CD4-positive, CD25-positive, alpha-beta regulatory T cell (primary cell): ENCODE results near the gene SEC61A2. TPM values are rescaled to one million over a fixed set of nuclear protein-coding genes. Genes with fewer than 3 reads are reported as not detected.

Source experiments
- ATAC-seq, 2 donors: fragments of 150-1000 bp; cut with Tn5 transposase; one replicate each; pipeline ENCODE4 v1.10.0; 2021; ENCODE audit warnings: low read depth in 2 of 2, moderate number of reproducible peaks in 2 of 2, moderate library complexity in 1 of 2
- DNase-seq, 3 donors: peaks; one replicate each; pipeline versions ENCODE4 v3.0.0 to v3.0.0-alpha.2; 2012 to 2022; ENCODE audit warnings: mixed read lengths in 1 of 3
- H3K27ac ChIP-seq: one replicate; pipeline ENCODE4 v1.7.0; 2013; ENCODE audit warnings: mild to moderate bottlenecking, low read length; ENCODE audit not compliant: insufficient read depth, poor library complexity, severe bottlenecking
- H3K27me3 ChIP-seq: one replicate; pipeline ENCODE4 v1.7.0; 2013; ENCODE audit warnings: low read length; ENCODE audit not compliant: control insufficient read depth, insufficient read depth
- H3K36me3 ChIP-seq: one replicate; pipeline ENCODE4 v1.7.0; 2013; ENCODE audit warnings: mild to moderate bottlenecking, low read length, moderate library complexity; ENCODE audit not compliant: control insufficient read depth, insufficient read depth
- H3K4me1 ChIP-seq: 2 replicates; pipeline ENCODE4 v1.7.0; 2013; ENCODE audit warnings: mild to moderate bottlenecking, low read length; ENCODE audit not compliant: insufficient read depth, control insufficient read depth, poor library complexity, severe bottlenecking
- H3K4me3 ChIP-seq: one replicate; pipeline ENCODE4 v1.7.0; 2013; ENCODE audit warnings: low read depth, mild to moderate bottlenecking, low read length, moderate library complexity
- H3K9me3 ChIP-seq, 2 experiments: 1 replicate in 1 of 2; 2 replicates in 1 of 2; pipeline ENCODE4 v1.7.0; 2013; ENCODE audit warnings: low read length in 2 of 2, mild to moderate bottlenecking in 1 of 2, moderate library complexity in 1 of 2; ENCODE audit not compliant: control insufficient read depth in 2 of 2
- H3K27ac Mint-ChIP-seq, 3 donors: one replicate each; pipeline ENCODE4 v1.8.0; 2020 to 2022; ENCODE audit warnings: mild to moderate bottlenecking in 3 of 3, mixed read lengths in 3 of 3, moderate library complexity in 2 of 3
- H3K27me3 Mint-ChIP-seq: one replicate; pipeline ENCODE4 v1.8.0; 2022; ENCODE audit warnings: mild to moderate bottlenecking, mixed read lengths
- H3K36me3 Mint-ChIP-seq: one replicate; pipeline ENCODE4 v1.8.0; 2020; ENCODE audit warnings: mixed read lengths
- H3K4me1 Mint-ChIP-seq, 4 donors: one replicate each; pipeline ENCODE4 v1.8.0; 2020 to 2022; ENCODE audit warnings: mixed read lengths in 4 of 4, mild to moderate bottlenecking in 1 of 4
- H3K4me3 Mint-ChIP-seq, 4 donors: one replicate each; pipeline ENCODE4 v1.8.0; 2020 to 2022; ENCODE audit warnings: mild to moderate bottlenecking in 4 of 4, mixed read lengths in 4 of 4, moderate library complexity in 3 of 4
- H3K9me3 Mint-ChIP-seq, 7 donors: one replicate each; pipeline ENCODE4 v1.8.0; 2020 to 2022; ENCODE audit warnings: mixed read lengths in 7 of 7, mild to moderate bottlenecking in 3 of 7, moderate library complexity in 2 of 7
- polyA plus RNA-seq, 4 donors: library from polyadenylated mRNA; unstranded; fragments of 300-500 nt; fragmentation: Illumina TruSeq; gene quantifications; one replicate each; pipeline ENCODE4 v1.2.3, GENCODE V29; 2021
- total RNA-seq: library from RNA; stranded (reverse); gene quantifications from one replicate; pipeline ENCODE4 v1.2.3, GENCODE V29; 2022

Gene SEC61A2
- total and polyA plus RNA-seq, 5 donors from 2014 or later = 1.6 to 25.2 (median 3.1) TPM

GRCh38 chr10:12135631-12136030 lies 6.2 kb downstream of the SEC61A2 start:
- H3K27ac ChIP-seq = no peak overlapping the region

GRCh38 chr10:12140038-12140437 lies 10.6 kb downstream of the SEC61A2 start:
- no peak for ATAC-seq
- Histone ChIP-seq H3K36me3 (peaks cover 48% of the 10 kb centered on the region), H3K4me3 (no peak overlapping the region), H3K27me3 (no peaks in the 10 kb centered on the region), H3K4me1 (no peaks in the 10 kb centered on the region), H3K27ac (no peak overlapping the region), H3K9me3 (no peaks in the 10 kb centered on the region)
- Mint-ChIP-seq H3K36me3 (peaks cover 42% of the 10 kb centered on the region), H3K9me3 (peaks cover 0 to 2% (median 0%) of the 10 kb centered on the region in 7 donors), H3K4me3 (no peak overlapping the region), H3K27ac (peak overlapping the region in 1 of 3 donors; percentile 43), H3K4me1 (peaks cover 0 to 6% (median 0%) of the 10 kb centered on the region in 4 donors), H3K27me3 (no peaks in the 10 kb centered on the region)
- DNase-seq = no peak

More at GRCh38 chr10:12135631-12136030, 6.2 kb downstream of the SEC61A2 start:
- Histone ChIP-seq H3K4me1 (peaks cover 2% of the 10 kb centered on the region), H3K9me3 (no peaks in the 10 kb centered on the region), H3K4me3 (no peak overlapping the region), H3K36me3 (peaks cover 27% of the 10 kb centered on the region), H3K27me3 (no peaks in the 10 kb centered on the region)
- Mint-ChIP-seq H3K27ac (no peak overlapping the region), H3K4me3 (no peak overlapping the region), H3K4me1 (peaks cover 0 to 12% (median 7%) of the 10 kb centered on the region in 4 donors), H3K36me3 (peaks cover 13% of the 10 kb centered on the region), H3K9me3 (no peaks in the 10 kb centered on the region), H3K27me3 (no peaks in the 10 kb centered on the region)
- DNase-seq = no peak
- no peak for ATAC-seq

GRCh38 chr10:12144538-12144937 lies 15.1 kb downstream of the SEC61A2 start:
- no peak overlapping the region for H3K4me3 Mint-ChIP-seq
- H3K36me3 ChIP-seq = peaks cover 37% of the 10 kb centered on the region
- no peak overlapping the region for H3K4me3 ChIP-seq
- ATAC-seq (no peak), DNase-seq (no peak)
- peaks cover 0 to 6% (median 2%) of the 10 kb centered on the region in 4 donors for H3K4me1 Mint-ChIP-seq
- H3K4me1 ChIP-seq = no peaks in the 10 kb centered on the region
- no peak overlapping the region for H3K27ac ChIP-seq
- no peaks in the 10 kb centered on the region for H3K27me3 Mint-ChIP-seq
- H3K27ac Mint-ChIP-seq = no peak overlapping the region
- H3K27me3 ChIP-seq = no peaks in the 10 kb centered on the region
- H3K9me3 ChIP-seq = no peaks in the 10 kb centered on the region
- peaks cover 0 to 2% (median 0%) of the 10 kb centered on the region in 7 donors for H3K9me3 Mint-ChIP-seq
- H3K36me3 Mint-ChIP-seq = peaks cover 44% of the 10 kb centered on the region

- Histone ChIP-seq H3K27me3 (no peaks in the 10 kb centered on the region), H3K27ac (no peak overlapping the region), H3K4me1 (no peaks in the 10 kb centered on the region), H3K9me3 (no peaks in the 10 kb centered on the region), H3K36me3 (peaks cover 24% of the 10 kb centered on the region), H3K4me3 (no peak overlapping the region)
- Mint-ChIP-seq H3K36me3 (peaks cover 37% of the 10 kb centered on the region), H3K4me3 (no peak overlapping the region), H3K27me3 (no peaks in the 10 kb centered on the region), H3K9me3 (no peaks in the 10 kb centered on the region), H3K4me1 (peaks cover 0 to 4% (median 2%) of the 10 kb centered on the region in 4 donors), H3K27ac (no peak overlapping the region)
- no peak for ATAC-seq
- DNase-seq = no peak
Measured at GRCh38 chr10:12150163-12150562, 20.7 kb downstream of the SEC61A2 start.

GRCh38 chr10:12154516-12154915 lies 25.0 kb downstream of the SEC61A2 start:
- no peak for DNase-seq
- Histone ChIP-seq H3K27me3 (no peaks in the 10 kb centered on the region), H3K36me3 (peaks cover 38% of the 10 kb centered on the region), H3K27ac (no peak overlapping the region), H3K4me3 (no peak overlapping the region), H3K9me3 (no peaks in the 10 kb centered on the region), H3K4me1 (no peaks in the 10 kb centered on the region)
- ATAC-seq = no peak
- Mint-ChIP-seq H3K9me3 (no peaks in the 10 kb centered on the region), H3K36me3 (peaks cover 31% of the 10 kb centered on the region), H3K4me3 (no peak overlapping the region), H3K27me3 (no peaks in the 10 kb centered on the region), H3K27ac (peak overlapping the region in 2 of 3 donors; percentile 34 to 72), H3K4me1 (peaks cover 0 to 3% (median 0%) of the 10 kb centered on the region in 4 donors)

GRCh38 chr10:12156367-12157123 lies 27.1 kb downstream of the SEC61A2 start:
- peaks cover 26% of the 10 kb centered on the region for H3K36me3 Mint-ChIP-seq
- DNase-seq = no peak
- no peaks in the 10 kb centered on the region for H3K27me3 Mint-ChIP-seq
- H3K27me3 ChIP-seq = no peaks in the 10 kb centered on the region
- no peak overlapping the region for H3K4me3 ChIP-seq
- H3K27ac Mint-ChIP-seq = no peak overlapping the region
- H3K4me1 ChIP-seq = no peaks in the 10 kb centered on the region
- H3K9me3 Mint-ChIP-seq = no peaks in the 10 kb centered on the region
- no peak overlapping the region for H3K4me3 Mint-ChIP-seq
- no peak overlapping the region for H3K27ac ChIP-seq
- ATAC-seq = no peak
- H3K4me1 Mint-ChIP-seq = peaks cover 0 to 5% (median 0%) of the 10 kb centered on the region in 4 donors
- H3K9me3 ChIP-seq = no peaks in the 10 kb centered on the region
- H3K36me3 ChIP-seq = peaks cover 34% of the 10 kb centered on the region

GRCh38 chr10:12158111-12158510 lies 28.6 kb downstream of the SEC61A2 start:
- H3K27me3 ChIP-seq = no peaks in the 10 kb centered on the region
- DNase-seq (no peak), ATAC-seq (no peak)
- peak overlapping the region in 1 of 4 donors; percentile 54 for H3K4me3 Mint-ChIP-seq
- H3K4me1 ChIP-seq = no peaks in the 10 kb centered on the region
- H3K27ac Mint-ChIP-seq = no peak overlapping the region
- peaks cover 45% of the 10 kb centered on the region for H3K36me3 ChIP-seq
- H3K9me3 Mint-ChIP-seq = no peaks in the 10 kb centered on the region
- no peaks in the 10 kb centered on the region for H3K9me3 ChIP-seq
- H3K27ac ChIP-seq = no peak overlapping the region
- H3K4me3 ChIP-seq = no peak overlapping the region
- peaks cover 0 to 5% (median 0%) of the 10 kb centered on the region in 4 donors for H3K4me1 Mint-ChIP-seq
- peaks cover 30% of the 10 kb centered on the region for H3K36me3 Mint-ChIP-seq
- no peaks in the 10 kb centered on the region for H3K27me3 Mint-ChIP-seq

GRCh38 chr10:12160664-12161063 lies 31.2 kb downstream of the SEC61A2 start:
- ATAC-seq = no peak
- Mint-ChIP-seq H3K27ac (no peak overlapping the region), H3K4me3 (no peak overlapping the region), H3K4me1 (peaks cover 0 to 1% (median 0%) of the 10 kb centered on the region in 4 donors), H3K36me3 (peaks cover 31% of the 10 kb centered on the region), H3K27me3 (no peaks in the 10 kb centered on the region), H3K9me3 (no peaks in the 10 kb centered on the region)
- Histone ChIP-seq H3K36me3 (peaks cover 54% of the 10 kb centered on the region), H3K4me3 (no peak overlapping the region), H3K9me3 (no peaks in the 10 kb centered on the region), H3K4me1 (no peaks in the 10 kb centered on the region), H3K27ac (no peak overlapping the region), H3K27me3 (no peaks in the 10 kb centered on the region)
- DNase-seq = no peak
